K562 (cell line): Measurements from ENCODE around the gene RHOT1. TPM values are rescaled to one million over a fixed set of nuclear protein-coding genes. Genes with fewer than 3 reads are reported as not detected.

Experiments
- BMI1 ChIP-seq: fragments of 150-350 bp; IDR thresholded peaks from 2 replicates; pipeline ENCODE4 v1.6.1; 2014; ENCODE audit warnings: low read length
- CHD4 ChIP-seq: fragments of 200-600 bp; sonication (generic); IDR thresholded peaks from 3 replicates; pipeline ENCODE4 v1.6.1; 2012; ENCODE audit warnings: low read depth, mild to moderate bottlenecking, mixed read lengths, low read length, inconsistent platforms; ENCODE audit not compliant: insufficient read depth, insufficient replicate concordance, poor library complexity, severe bottlenecking
- CREB5 ChIP-seq: fragments of 250-450 bp; sonication (Bioruptor Pico); IDR thresholded peaks from 2 replicates; pipeline ENCODE4 v1.5.0; 2020; ENCODE audit warnings: mild to moderate bottlenecking
- GABPB1 ChIP-seq: sonication (generic); formaldehyde crosslinking; IDR thresholded peaks from 2 replicates; pipeline ENCODE4 v1.8.0; 2022; ENCODE audit warnings: mild to moderate bottlenecking, missing genetic modification reagents
- ID3 ChIP-seq, 2 experiments: fragments of 250-450 bp in 1 of 2; fragments of 450-650 bp in 1 of 2; sonication (Bioruptor Pico) in 1 of 2; IDR thresholded peaks; 2 replicates each; pipeline versions ENCODE4 v1.6.1 to v1.8.0; 2016 to 2021; ENCODE audit warnings: mild to moderate bottlenecking in 2 of 2, moderate library complexity in 2 of 2, missing compliant biosample characterization in 1 of 2, missing genetic modification characterization in 1 of 2
- IRF1 ChIP-seq: sonication (generic); formaldehyde crosslinking; IDR thresholded peaks from 2 replicates; pipeline ENCODE4 v1.8.0; 2022; ENCODE audit warnings: missing genetic modification reagents, mild to moderate bottlenecking, borderline replicate concordance
- MBD2 ChIP-seq: sonication (generic); IDR thresholded peaks from 2 replicates; pipeline ENCODE4 v1.6.1; 2016; ENCODE audit warnings: low read depth, borderline replicate concordance
- MYC ChIP-seq, 2 experiments: fragments of 250-450 bp in 1 of 2; sonication (Bioruptor Pico) in 1 of 2; IDR thresholded peaks; 2 replicates each; pipeline versions ENCODE4 v1.5.1 to v1.6.1; 2012 to 2021; ENCODE audit warnings: low read depth in 2 of 2, borderline replicate concordance in 1 of 2, improper control_type of control experiment in 1 of 2, low read length in 1 of 2, mild to moderate bottlenecking in 1 of 2, moderate library complexity in 1 of 2
- NR2F6 ChIP-seq: fragments of 450-650 bp; formaldehyde crosslinking; IDR thresholded peaks from 2 replicates; pipeline ENCODE4 v1.4.0; 2020; ENCODE audit warnings: mild to moderate bottlenecking
- POLR2AphosphoS2 ChIP-seq: IDR thresholded peaks from 2 replicates; pipeline ENCODE4 v1.6.1; 2012; ENCODE audit warnings: low read length, improper control_type of control experiment
- RERE ChIP-seq: sonication (generic); formaldehyde crosslinking; IDR thresholded peaks from 2 replicates; pipeline ENCODE4 v1.8.0; 2023; ENCODE audit warnings: missing genetic modification reagents, mild to moderate bottlenecking, borderline replicate concordance
- SMAD3 ChIP-seq: fragments of 450-650 bp; formaldehyde crosslinking; conservative IDR thresholded peaks from 2 replicates; pipeline ENCODE4 v1.4.0; 2020; ENCODE audit warnings: mild to moderate bottlenecking
- SMARCC2 ChIP-seq: fragments of 450-650 bp; IDR thresholded peaks from 2 replicates; pipeline ENCODE4 v1.6.1; 2017; ENCODE audit warnings: antibody characterized with exemption, moderate library complexity, mild to moderate bottlenecking, low read depth
- SMARCE1 ChIP-seq: fragments of 450-650 bp; IDR thresholded peaks from 2 replicates; pipeline ENCODE4 v1.7.1; 2016; ENCODE audit warnings: mild to moderate bottlenecking
- SNIP1 ChIP-seq: fragments of 450-650 bp; IDR thresholded peaks from 2 replicates; pipeline ENCODE4 v1.7.1; 2017; ENCODE audit warnings: low read depth, mild to moderate bottlenecking
- TAF15 ChIP-seq: fragments of 200-400 bp; formaldehyde crosslinking; IDR thresholded peaks from 2 replicates; pipeline ENCODE4 v1.6.1; 2017; ENCODE audit warnings: mild to moderate bottlenecking, low read depth, low read length, moderate library complexity
- TAL1 ChIP-seq: fragments of 450-650 bp; IDR thresholded peaks from 2 replicates; pipeline ENCODE4 v1.6.1; 2016; ENCODE audit warnings: mild to moderate bottlenecking
- ZNF511 ChIP-seq: sonication (generic); formaldehyde crosslinking; IDR thresholded peaks from 2 replicates; pipeline ENCODE4 v1.8.0; 2022; ENCODE audit warnings: mild to moderate bottlenecking, missing genetic modification reagents
- polyA plus RNA-seq, 8 experiments: library from polyadenylated mRNA; depleted of rRNA in 4 of 8; stranded (reverse) in 5 of 8; unstranded in 3 of 8; fragments of >200 nt; fragmentation: Nextera tagmentation in 2 of 8; fragmentation: Illumina TruSeq in 1 of 8; extraction: Ambion mirVana in 2 of 8; extraction: Trizol in 1 of 8; gene quantifications; 2 replicates each; pipeline versions ENCODE4 v1.2.1 to v1.2.3, GENCODE V29; 2011 to 2014; ENCODE audit warnings: inconsistent platforms in 1 of 8, missing spikeins in 1 of 8
- total RNA-seq, 7 experiments: library from RNA; depleted of rRNA in 6 of 7; stranded (reverse); fragments of >200 nt in 6 of 7; fragmentation: Illumina TruSeq in 2 of 7; extraction: Trizol in 2 of 7; gene quantifications; 2 replicates each; pipeline versions ENCODE4 v1.2.1 to v1.2.3, GENCODE V29; 2011 to 2021; ENCODE audit warnings: low replicate concordance in 1 of 7

RHOT1 gene
- total and polyA plus RNA-seq, 9 of the 15 experiments (the other 6 are each of a cell fraction or from before 2014, with no cell fraction given) = 23.0 to 101 (median 32.2) TPM

- TF ChIP-seq RERE (CRISPR knock-in tag) (no peak), SMAD3 (CRISPR knock-in tag) (no peak), TAF15 (no peak), CREB5 (CRISPR knock-in tag) (no peak), CHD4 (no peak), TAL1 (no peak), IRF1 (no peak), MYC (IDR thresholded peaks at IDR 0.05; ENCODE audit: low read depth, low read length) (peak; percentile 74), MYC (CRISPR knock-in tag; IDR thresholded peaks at IDR 0.05; ENCODE audit: borderline replicate concordance, low read depth) (no peak), MBD2 (no peak), ID3 (CRISPR knock-in tag; IDR thresholded peaks at IDR 0.05) (no peak), ID3 (tag; IDR thresholded peaks at IDR 0.05) (no peak), ZNF511 (CRISPR knock-in tag) (no peak), NR2F6 (CRISPR knock-in tag) (no peak), SMARCE1 (peak; percentile 70), GABPB1 (CRISPR knock-in tag) (peak; percentile 43; the same call in 1 of the 2 replicates), BMI1 (no peak), SNIP1 (no peak), POLR2AphosphoS2 (no peak), SMARCC2 (no peak)
These were observed 15.0 kb upstream of the RHOT1 start (continued) for GRCh38 chr17:32127158-32127897.
